M059J (cell line): Measurements from ENCODE around the gene CAMK2B. TPM values are rescaled to one million over a fixed set of nuclear protein-coding genes. Genes with fewer than 3 reads are reported as not detected.
A peak's percentile ranks its signal among the peaks of the same experiment; 100 is the strongest.

Experiments used
- DNase-seq: peaks from one replicate; pipeline ENCODE4 v3.0.0-alpha.2; 2012; ENCODE audit warnings: low read depth
- total RNA-seq: library from RNA; depleted of rRNA; stranded (reverse); fragments of >200 nt; shearing (Covaris generic); gene quantifications from 2 replicates; pipeline ENCODE4 v1.2.3, GENCODE V29; 2014

The CAMK2B gene
- total RNA-seq, 1 experiment from 2014 or later: 0.49 TPM

GRCh38 chr7:44329888-44330287, 4.5 kb upstream of the CAMK2B start:
- DNase-seq: no peak

- DNase-seq: no peak
Measured at GRCh38 chr7:44329081-44329480, 3.7 kb upstream of the CAMK2B start.

GRCh38 chr7:44327981-44328380, 2.6 kb upstream of the CAMK2B start:
- DNase-seq: no peak

- no peak for DNase-seq
Measured at GRCh38 chr7:44326261-44327125, 1.1 kb upstream of the CAMK2B start.

- peak; percentile 29 for DNase-seq
Measured at GRCh38 chr7:44325811-44326241, 432 bp upstream of the CAMK2B start.

- DNase-seq: no peak
Measured at GRCh38 chr7:44324481-44325200, 753 bp downstream of the CAMK2B start.

GRCh38 chr7:44324204-44324480, 1.3 kb downstream of the CAMK2B start:
- DNase-seq: no peak

- DNase-seq: no peak
Measured at GRCh38 chr7:44323381-44324203, 1.8 kb downstream of the CAMK2B start.

- no peak for DNase-seq
Measured at GRCh38 chr7:44322631-44323363, 2.6 kb downstream of the CAMK2B start.

GRCh38 chr7:44321796-44322195, 3.6 kb downstream of the CAMK2B start:
- DNase-seq: no peak

GRCh38 chr7:44320794-44321371, 4.5 kb downstream of the CAMK2B start:
- no peak for DNase-seq

- DNase-seq: peak; percentile 63
Measured at GRCh38 chr7:44320141-44320540, 5.3 kb downstream of the CAMK2B start.

- DNase-seq: no peak
Measured at GRCh38 chr7:44318332-44318731, 7.1 kb downstream of the CAMK2B start.

- DNase-seq: no peak
Measured at GRCh38 chr7:44315301-44315903, 10.0 kb downstream of the CAMK2B start.

GRCh38 chr7:44313621-44314031, 11.8 kb downstream of the CAMK2B start:
- no peak for DNase-seq

- DNase-seq: no peak
Measured at GRCh38 chr7:44313016-44313415, 12.4 kb downstream of the CAMK2B start.

- no peak for DNase-seq
Measured at GRCh38 chr7:44311561-44312495, 13.6 kb downstream of the CAMK2B start.

- DNase-seq: peak; percentile 29
Measured at GRCh38 chr7:44310221-44310848, 15.1 kb downstream of the CAMK2B start.
